ENCODE results near the gene NUDT15. TPM values are rescaled to one million over a fixed set of nuclear protein-coding genes. Genes with fewer than 3 reads are reported as not detected.

NUDT15 gene
- total RNA-seq, 1 donor: 9.8 TPM

- no peak overlapping the region for H2AFZ ChIP-seq (ENCODE audit: low read length)
- no peak overlapping the region for H3K27ac ChIP-seq (ENCODE audit: low read depth, low read length)
- no peaks in the 10 kb centered on the region for H3K79me2 ChIP-seq (ENCODE audit: insufficient read depth, low read length)
- no peak overlapping the region for H3K4me2 ChIP-seq (ENCODE audit: insufficient read depth, low read length)
- no peak for TF ChIP-seq CTCF (IDR thresholded peaks at IDR 0.05; ENCODE audit: extremely low read depth, low read depth, low read length)
- H4K20me1 ChIP-seq (ENCODE audit: insufficient read depth, low read length): no peaks in the 10 kb centered on the region
- no peaks in the 10 kb centered on the region for H3K4me1 ChIP-seq (ENCODE audit: insufficient read depth, low read length)
- H3K27me3 ChIP-seq (ENCODE audit: insufficient read depth, low read length): no peaks in the 10 kb centered on the region
- H3K36me3 ChIP-seq (ENCODE audit: insufficient read depth, low read length): peaks cover 45% of the 10 kb centered on the region
- H3K9me3 ChIP-seq (ENCODE audit: low read depth, low read length): peaks cover 12% of the 10 kb centered on the region
- no peak for DNase-seq (ENCODE audit: insufficient read length, low spot score, missing footprints)
- no peak overlapping the region for H3K4me3 ChIP-seq (ENCODE audit: insufficient read depth, low read length)
These were observed 28.9 kb downstream of the NUDT15 start for GRCh38 chr13:48066310-48066989.

- Histone ChIP-seq H3K4me1 (ENCODE audit: insufficient read depth, low read length) (no peaks in the 10 kb centered on the region), H3K36me3 (ENCODE audit: insufficient read depth, low read length) (peaks cover 61% of the 10 kb centered on the region)
- TF ChIP-seq CTCF (IDR thresholded peaks at IDR 0.05; ENCODE audit: extremely low read depth, low read depth, low read length): no peak
These were observed 30.5 kb downstream of the NUDT15 start for GRCh38 chr13:48068036-48068435.

DNA sequence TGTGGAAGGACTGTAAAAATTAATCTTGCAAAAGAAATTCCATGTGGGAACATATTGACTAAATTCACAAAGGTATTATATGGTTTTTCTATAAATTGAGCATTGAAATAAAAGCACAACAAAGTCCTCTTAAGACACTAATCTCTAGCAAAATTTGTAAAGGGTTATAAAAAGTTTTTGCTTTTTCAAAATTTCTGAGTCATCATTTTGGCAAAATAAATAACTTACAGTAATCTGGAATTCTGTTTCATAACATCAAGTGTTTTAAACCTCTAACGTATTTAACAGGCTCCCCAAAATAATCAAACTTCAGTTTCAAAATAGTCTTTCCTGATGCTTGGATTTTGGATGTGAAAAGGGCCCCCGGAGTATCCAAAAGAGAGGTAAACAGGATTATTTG lies 31.4 kb downstream of the NUDT15 start:
- Histone ChIP-seq H3K27me3 (ENCODE audit: insufficient read depth, low read length) (no peaks in the 10 kb centered on the region), H3K79me2 (ENCODE audit: insufficient read depth, low read length) (no peaks in the 10 kb centered on the region), H3K4me3 (ENCODE audit: insufficient read depth, low read length) (no peak overlapping the region), H3K4me2 (ENCODE audit: insufficient read depth, low read length) (no peak overlapping the region), H3K4me1 (ENCODE audit: insufficient read depth, low read length) (no peaks in the 10 kb centered on the region), H3K27ac (ENCODE audit: low read depth, low read length) (no peak overlapping the region), H3K36me3 (ENCODE audit: insufficient read depth, low read length) (peaks cover 69% of the 10 kb centered on the region), H4K20me1 (ENCODE audit: insufficient read depth, low read length) (no peaks in the 10 kb centered on the region), H2AFZ (ENCODE audit: low read length) (no peak overlapping the region), H3K9me3 (ENCODE audit: low read depth, low read length) (peaks cover 14% of the 10 kb centered on the region)
- no peak for TF ChIP-seq CTCF (IDR thresholded peaks at IDR 0.05; ENCODE audit: extremely low read depth, low read depth, low read length)
- DNase-seq (ENCODE audit: insufficient read length, low spot score, missing footprints): no peak

More at GRCh38 chr13:48068036-48068435, 30.5 kb downstream of the NUDT15 start:
- Histone ChIP-seq H2AFZ (ENCODE audit: low read length) (no peak overlapping the region), H4K20me1 (ENCODE audit: insufficient read depth, low read length) (no peaks in the 10 kb centered on the region), H3K27me3 (ENCODE audit: insufficient read depth, low read length) (no peaks in the 10 kb centered on the region), H3K9me3 (ENCODE audit: low read depth, low read length) (peaks cover 14% of the 10 kb centered on the region), H3K4me2 (ENCODE audit: insufficient read depth, low read length) (no peak overlapping the region), H3K4me3 (ENCODE audit: insufficient read depth, low read length) (no peak overlapping the region), H3K79me2 (ENCODE audit: insufficient read depth, low read length) (no peaks in the 10 kb centered on the region), H3K27ac (ENCODE audit: low read depth, low read length) (no peak overlapping the region)
- DNase-seq (ENCODE audit: insufficient read length, low spot score, missing footprints): no peak

DNA sequence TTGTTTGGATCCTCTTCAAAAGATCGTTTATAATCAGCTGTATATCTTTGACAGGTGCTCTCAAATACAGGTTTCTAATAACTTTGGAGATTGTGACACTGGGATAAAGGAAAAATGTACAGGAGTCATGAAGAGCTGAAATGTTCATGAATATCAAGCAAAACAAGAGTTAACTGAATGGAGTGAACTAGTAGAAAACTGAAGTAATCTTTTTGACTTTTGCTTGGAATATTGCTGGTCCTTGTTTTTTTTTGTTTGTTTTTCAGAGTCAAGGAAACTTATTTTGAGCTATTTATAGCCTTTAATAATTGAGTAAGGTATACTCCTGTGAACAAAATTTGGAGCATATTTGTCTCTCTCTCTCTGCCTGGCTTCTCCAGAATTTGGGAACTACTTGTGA lies 32.0 kb downstream of the NUDT15 start:
- peaks cover 75% of the 10 kb centered on the region for H3K36me3 ChIP-seq (ENCODE audit: insufficient read depth, low read length)
- TF ChIP-seq CTCF (IDR thresholded peaks at IDR 0.05; ENCODE audit: extremely low read depth, low read depth, low read length): no peak

More for the DNA sequence above, 32.0 kb downstream of the NUDT15 start:
- H3K27me3 ChIP-seq (ENCODE audit: insufficient read depth, low read length): no peaks in the 10 kb centered on the region
- H3K4me2 ChIP-seq (ENCODE audit: insufficient read depth, low read length): no peak overlapping the region
- H4K20me1 ChIP-seq (ENCODE audit: insufficient read depth, low read length): no peaks in the 10 kb centered on the region
- no peaks in the 10 kb centered on the region for H3K4me1 ChIP-seq (ENCODE audit: insufficient read depth, low read length)
- H3K27ac ChIP-seq (ENCODE audit: low read depth, low read length): no peak overlapping the region
- DNase-seq (ENCODE audit: insufficient read length, low spot score, missing footprints): no peak
- H3K79me2 ChIP-seq (ENCODE audit: insufficient read depth, low read length): no peaks in the 10 kb centered on the region
- H2AFZ ChIP-seq (ENCODE audit: low read length): no peak overlapping the region
- no peak overlapping the region for H3K4me3 ChIP-seq (ENCODE audit: insufficient read depth, low read length)
- H3K9me3 ChIP-seq (ENCODE audit: low read depth, low read length): peaks cover 14% of the 10 kb centered on the region

All from osteoblast (primary cell).